Cardiac muscle cell (in vitro differentiated cells and primary cell): ENCODE measurements around the gene XPNPEP1. TPM values are rescaled to one million over a fixed set of nuclear protein-coding genes. Genes with fewer than 3 reads are reported as not detected.
"Not testable (repeated sequence)": the region's sequence is repeated elsewhere in the genome, so short reads cannot be mapped to it uniquely, and the experiment has no call there.

ENCODE experiments used
- DNase-seq, 2 donors: peaks; one replicate each; pipeline versions ENCODE4 v3.0.0 to v3.0.0-alpha.2; 2010 to 2017; ENCODE audit warnings: low read depth in 1 of 2, low spot score in 1 of 2
- H3K27ac ChIP-seq: fragments of 200-600 bp; sonication (generic); 2 replicates; pipeline ENCODE4 v1.5.1; 2016
- H3K27me3 ChIP-seq: fragments of 200-600 bp; sonication (generic); 2 replicates; pipeline ENCODE4 v1.6.0; 2016; ENCODE audit warnings: control low read depth
- H3K36me3 ChIP-seq: fragments of 200-600 bp; sonication (generic); 2 replicates; pipeline ENCODE4 v1.5.1; 2016; ENCODE audit warnings: control low read depth
- H3K4me1 ChIP-seq: fragments of 200-600 bp; sonication (generic); 2 replicates; pipeline ENCODE4 v1.8.1; 2017; ENCODE audit warnings: low read depth, mild to moderate bottlenecking, mixed run types
- H3K4me3 ChIP-seq: fragments of 200-600 bp; sonication (generic); 2 replicates; pipeline ENCODE4 v1.5.1; 2016; ENCODE audit warnings: mild to moderate bottlenecking
- H3K9me3 ChIP-seq: fragments of 200-600 bp; sonication (generic); 2 replicates; pipeline ENCODE4 v1.5.1; 2017; ENCODE audit warnings: low read depth, mild to moderate bottlenecking, control low read depth
- CTCF ChIP-seq: IDR thresholded peaks from 2 replicates; pipeline ENCODE4 v1.5.1; 2012; ENCODE audit warnings: low read depth, mild to moderate bottlenecking, low read length
- polyA plus RNA-seq: library from polyadenylated mRNA; unstranded; fragments of >200 nt; fragmentation: Nextera tagmentation; extraction: Ambion mirVana; gene quantifications from 2 replicates; pipeline ENCODE4 v1.2.1, GENCODE V29; 2016
- total RNA-seq: library from RNA; depleted of rRNA; stranded (reverse); fragments of >200 nt; gene quantifications from 2 replicates; pipeline ENCODE4 v1.2.3, GENCODE V29; 2016

Gene XPNPEP1
- total and polyA plus RNA-seq, 2 experiments from 2014 or later, result 68.1 to 114 TPM

DNA sequence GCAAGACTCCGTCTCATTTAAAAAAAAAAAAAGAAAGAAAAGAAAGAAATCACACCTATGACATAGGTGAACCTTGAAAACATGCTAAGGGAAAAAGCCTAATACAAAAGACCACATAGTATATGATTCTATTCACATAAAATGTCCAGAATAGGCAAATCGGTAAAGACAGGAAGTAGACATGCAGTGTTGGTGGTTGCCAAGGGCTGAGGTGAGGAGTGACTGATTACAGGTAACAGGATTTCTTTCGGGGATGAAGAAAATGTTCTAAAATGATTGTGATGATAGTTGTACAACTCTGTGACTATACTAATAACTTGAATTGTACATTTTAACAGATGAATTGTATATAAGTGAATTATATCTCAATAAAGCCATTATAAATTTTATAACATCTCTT lies 3.3 kb downstream of the XPNPEP1 start:
- Histone ChIP-seq H3K9me3 (no peaks in the 10 kb centered on the region), H3K4me1 (no peaks in the 10 kb centered on the region), H3K4me3 (no peak overlapping the region), H3K36me3 (no peaks in the 10 kb centered on the region), H3K27ac (no peak overlapping the region), H3K27me3 (no peaks in the 10 kb centered on the region)
- no peak for DNase-seq
- TF ChIP-seq CTCF, result no peak

DNA sequence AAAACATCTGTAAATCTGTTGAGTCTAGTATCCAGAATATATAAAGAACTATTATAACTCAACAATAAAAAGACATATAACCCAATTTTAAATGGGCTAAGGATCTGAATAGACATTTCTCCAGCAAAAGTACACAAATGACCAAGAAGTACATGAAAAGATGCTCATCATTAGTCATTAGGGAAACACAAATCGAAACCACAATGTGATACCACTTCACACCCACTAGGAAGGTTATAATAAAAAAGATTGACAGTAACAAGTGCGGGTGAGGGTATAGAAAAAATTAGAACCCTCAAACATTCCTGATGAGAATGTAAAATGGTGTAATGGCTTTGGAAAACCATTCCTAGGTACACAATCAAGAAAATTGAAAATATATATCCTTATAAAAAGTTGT lies 4.1 kb downstream of the XPNPEP1 start:
- Histone ChIP-seq H3K27me3 (no peaks in the 10 kb centered on the region), H3K27ac (no peak overlapping the region)
- TF ChIP-seq CTCF, result no peak

GRCh38 chr10:109918707-109919106 lies 4.6 kb downstream of the XPNPEP1 start:
- H3K4me3 ChIP-seq, H3K27ac ChIP-seq, H3K27me3 ChIP-seq, H3K36me3 ChIP-seq, H3K9me3 ChIP-seq, H3K4me1 ChIP-seq, DNase-seq: not testable (repeated sequence)

More for the DNA sequence above, 4.1 kb downstream of the XPNPEP1 start:
- Histone ChIP-seq H3K36me3 (no peaks in the 10 kb centered on the region), H3K4me1 (no peaks in the 10 kb centered on the region), H3K9me3 (no peaks in the 10 kb centered on the region), H3K4me3 (no peak overlapping the region)
- DNase-seq, result no peak

DNA sequence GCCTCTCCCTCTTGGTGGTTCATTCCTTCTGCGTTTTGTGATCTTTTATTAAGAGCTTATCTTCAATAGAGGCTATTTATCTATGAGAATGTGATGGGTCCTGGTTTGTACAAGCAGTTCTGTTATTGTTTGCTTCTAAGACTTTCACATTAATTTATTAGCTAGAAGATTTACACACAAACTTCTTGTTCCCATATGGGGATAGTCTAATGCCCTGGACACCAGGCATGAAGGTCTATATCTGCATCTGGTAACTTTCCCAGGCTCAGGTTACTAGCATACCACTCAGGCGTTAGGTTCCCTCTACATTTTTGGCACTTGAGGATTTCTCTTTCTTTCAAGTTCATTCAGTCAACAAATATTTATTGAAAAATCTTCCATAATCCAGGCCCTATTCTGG lies 7.7 kb downstream of the XPNPEP1 start:
- no peak for DNase-seq

DNA sequence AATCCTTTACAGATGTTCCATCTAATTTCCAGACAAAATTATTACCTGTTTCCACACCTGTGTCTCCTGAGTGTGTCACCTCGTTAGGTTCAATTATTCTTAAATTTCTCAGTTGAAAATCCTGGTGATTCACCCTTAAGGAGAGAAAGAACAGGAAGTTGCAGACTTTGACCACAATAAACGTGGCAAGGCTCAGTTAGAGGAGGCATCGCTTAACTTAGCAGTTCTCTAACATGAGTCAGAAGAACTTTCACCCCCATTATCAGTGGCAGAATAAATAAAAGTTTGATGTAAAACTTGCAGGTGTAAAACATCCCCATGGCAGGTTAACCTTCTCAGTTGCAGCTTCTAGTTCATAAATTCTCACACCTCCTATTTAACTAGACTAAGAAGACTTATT lies 8.3 kb downstream of the XPNPEP1 start:
- no peak overlapping the region for H3K4me3 ChIP-seq
- no peak overlapping the region for H3K27ac ChIP-seq
- DNase-seq, result peak in 1 of 2 donors; percentile 86
- no peaks in the 10 kb centered on the region for H3K9me3 ChIP-seq
- no peaks in the 10 kb centered on the region for H3K4me1 ChIP-seq
- no peaks in the 10 kb centered on the region for H3K36me3 ChIP-seq
- no peaks in the 10 kb centered on the region for H3K27me3 ChIP-seq
- TF ChIP-seq CTCF, result no peak

More for the DNA sequence above, 7.7 kb downstream of the XPNPEP1 start:
- H3K4me3 ChIP-seq, result no peak overlapping the region
- H3K27me3 ChIP-seq, result no peaks in the 10 kb centered on the region
- no peak for TF ChIP-seq CTCF
- no peak overlapping the region for H3K27ac ChIP-seq
- no peaks in the 10 kb centered on the region for H3K36me3 ChIP-seq
- H3K9me3 ChIP-seq, result no peaks in the 10 kb centered on the region
- no peaks in the 10 kb centered on the region for H3K4me1 ChIP-seq

DNA sequence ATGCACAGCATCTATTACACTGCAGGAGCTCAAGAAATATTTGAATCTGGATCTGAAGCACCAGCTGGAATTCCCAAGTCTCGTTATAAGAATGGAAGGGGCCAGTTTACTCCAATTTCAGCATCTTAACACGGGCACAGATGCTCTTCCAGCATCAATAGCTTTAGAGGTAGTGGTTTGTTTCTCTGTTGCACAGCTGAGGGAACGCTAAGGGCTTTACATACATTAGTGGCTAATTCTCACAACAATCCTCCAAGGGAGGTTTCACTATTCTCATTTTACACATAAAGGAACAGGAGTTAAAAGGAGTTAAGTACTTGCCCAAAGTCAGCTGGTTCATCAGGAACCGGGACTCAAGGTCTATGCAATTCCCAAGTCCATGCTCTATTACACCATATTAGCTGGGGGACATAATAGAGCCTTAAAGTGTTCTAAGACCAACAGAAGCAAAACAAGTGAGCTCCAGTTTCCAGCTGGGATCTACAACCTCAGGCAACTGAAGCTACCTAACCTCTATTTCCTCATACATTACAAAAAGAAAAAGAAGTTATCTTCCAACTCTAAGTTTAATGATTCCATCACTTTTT lies 9.9 kb downstream of the XPNPEP1 start:
- H3K9me3 ChIP-seq, result no peaks in the 10 kb centered on the region
- no peaks in the 10 kb centered on the region for H3K36me3 ChIP-seq
- no peak for DNase-seq
- no peaks in the 10 kb centered on the region for H3K4me1 ChIP-seq
- no peak overlapping the region for H3K27ac ChIP-seq
- no peak for TF ChIP-seq CTCF
- H3K4me3 ChIP-seq, result no peak overlapping the region
- no peaks in the 10 kb centered on the region for H3K27me3 ChIP-seq
